CD4-positive, alpha-beta T cell treated with Interleukin-17A for 4 hours (primary cell): ENCODE results near the gene ZNF584.
A peak's percentile ranks its signal among the peaks of the same experiment; 100 is the strongest.
"Not testable (repeated sequence)": the region's sequence is repeated elsewhere in the genome, so short reads cannot be mapped to it uniquely, and the experiment has no call there.

Experiments
- DNase-seq: peaks from one replicate; pipeline ENCODE4 v3.0.0-alpha.2; 2020; ENCODE audit warnings: mixed read lengths

Gene ZNF584

GRCh38 chr19:58406818-58407657 lies 1.4 kb upstream of the ZNF584 start:
- DNase-seq, result no peak

- no peak for DNase-seq
Measured at GRCh38 chr19:58407658-58408151, 744 bp upstream of the ZNF584 start.

GRCh38 chr19:58409010-58409790 lies 751 bp downstream of the ZNF584 start:
- no peak for DNase-seq

- DNase-seq, result no peak
Measured at GRCh38 chr19:58416604-58417003, 8.2 kb downstream of the ZNF584 start.

- DNase-seq, result no peak
Measured at GRCh38 chr19:58417071-58417470, 8.6 kb downstream of the ZNF584 start.

GRCh38 chr19:58428617-58429016 lies 20.2 kb downstream of the ZNF584 start:
- DNase-seq, result no peak

- no peak for DNase-seq
Measured at GRCh38 chr19:58429745-58430144, 21.3 kb downstream of the ZNF584 start.

- no peak for DNase-seq
Measured at GRCh38 chr19:58434217-58434616, 25.8 kb downstream of the ZNF584 start.

- DNase-seq, result peak; percentile 95
Measured at GRCh38 chr19:58439576-58440554, 31.4 kb downstream of the ZNF584 start, which contains the start of gene ZNF132. ZNF132 (minus strand) TSS chr19:58440153; CDS start chr19:58439821, 332 bp downstream.

- no peak for DNase-seq
Measured at GRCh38 chr19:58440556-58440955, 32.1 kb downstream of the ZNF584 start.

GRCh38 chr19:58442986-58443385 lies 34.5 kb downstream of the ZNF584 start:
- not testable (repeated sequence) for DNase-seq

GRCh38 chr19:58448860-58449259 lies 40.4 kb downstream of the ZNF584 start:
- not testable (repeated sequence) for DNase-seq

- not testable (repeated sequence) for DNase-seq
Measured at GRCh38 chr19:58449980-58450379, 41.5 kb downstream of the ZNF584 start.

GRCh38 chr19:58450856-58451357 lies 42.5 kb downstream of the ZNF584 start:
- DNase-seq, result no peak

- DNase-seq, result peak; percentile 97
Measured at GRCh38 chr19:58451358-58452101, 43.1 kb downstream of the ZNF584 start, which contains the start of gene ZNF324B. ZNF324B (plus strand) TSS chr19:58451622; CDS start chr19:58453702, 2,080 bp downstream.

- no peak for DNase-seq
Measured at GRCh38 chr19:58453743-58454142, 45.3 kb downstream of the ZNF584 start.

GRCh38 chr19:58455306-58455705 lies 46.9 kb downstream of the ZNF584 start:
- no peak for DNase-seq

GRCh38 chr19:58456111-58456510 lies 47.7 kb downstream of the ZNF584 start:
- DNase-seq, result no peak

- no peak for DNase-seq
Measured at GRCh38 chr19:58460039-58460438, 51.6 kb downstream of the ZNF584 start.

- DNase-seq, result no peak
Measured at GRCh38 chr19:58466089-58466759, 57.8 kb downstream of the ZNF584 start.
